K562 (cell line): ENCODE data around the gene NRXN2. TPM values are rescaled to one million over a fixed set of nuclear protein-coding genes. Genes with fewer than 3 reads are reported as not detected.

Experiments used
- ARID1B ChIP-seq: fragments of 450-650 bp; IDR thresholded peaks from 2 replicates; pipeline ENCODE4 v1.6.1; 2016; ENCODE audit warnings: antibody characterized with exemption, mild to moderate bottlenecking, inconsistent platforms
- CBFA2T2 ChIP-seq: fragments of 450-650 bp; conservative IDR thresholded peaks from 2 replicates; pipeline ENCODE4 v1.6.1; 2017; ENCODE audit warnings: mild to moderate bottlenecking
- ESRRA ChIP-seq: fragments of 450-650 bp; IDR thresholded peaks from 2 replicates; pipeline ENCODE4 v1.6.1; 2014; ENCODE audit warnings: low read depth, mild to moderate bottlenecking, moderate library complexity, borderline replicate concordance
- GATAD2A ChIP-seq: fragments of 450-650 bp; IDR thresholded peaks from 2 replicates; pipeline ENCODE4 v1.6.1; 2017
- HMGN3 ChIP-seq: IDR thresholded peaks from 2 replicates; pipeline ENCODE4 v1.6.1; 2011; ENCODE audit warnings: borderline replicate concordance, low read depth, mild to moderate bottlenecking, mixed read lengths, low read length; ENCODE audit not compliant: insufficient read length; ENCODE audit errors: extremely low read depth
- MYC ChIP-seq, 2 experiments: fragments of 250-450 bp in 1 of 2; sonication (Bioruptor Pico) in 1 of 2; IDR thresholded peaks; 2 replicates each; pipeline versions ENCODE4 v1.5.1 to v1.6.1; 2012 to 2021; ENCODE audit warnings: low read depth in 2 of 2, borderline replicate concordance in 1 of 2, improper control_type of control experiment in 1 of 2, low read length in 1 of 2, mild to moderate bottlenecking in 1 of 2, moderate library complexity in 1 of 2
- PCBP1 ChIP-seq: fragments of 200-400 bp; formaldehyde crosslinking; IDR thresholded peaks from 2 replicates; pipeline ENCODE4 v1.6.1; 2018; ENCODE audit warnings: mild to moderate bottlenecking, low read depth, low read length; ENCODE audit not compliant: poor library complexity, severe bottlenecking
- PHF21A ChIP-seq: fragments of 450-650 bp; IDR thresholded peaks from 2 replicates; pipeline ENCODE4 v1.6.1; 2017; ENCODE audit warnings: low read depth, borderline replicate concordance
- RBM17 ChIP-seq: fragments of 200-400 bp; formaldehyde crosslinking; IDR thresholded peaks from 2 replicates; pipeline ENCODE4 v1.6.1; 2017; ENCODE audit warnings: low read depth, mild to moderate bottlenecking, low read length, borderline replicate concordance
- RCOR1 ChIP-seq, 2 experiments: IDR thresholded peaks; 2 replicates each; pipeline ENCODE4 v1.6.1; 2012; ENCODE audit warnings: low read depth in 2 of 2, low read length in 2 of 2, borderline replicate concordance in 1 of 2, improper control_type of control experiment in 1 of 2
- SMARCE1 ChIP-seq: fragments of 450-650 bp; IDR thresholded peaks from 2 replicates; pipeline ENCODE4 v1.7.1; 2016; ENCODE audit warnings: mild to moderate bottlenecking
- TRIM24 ChIP-seq, 2 experiments: fragments of 450-650 bp; IDR thresholded peaks; 2 replicates each; pipeline ENCODE4 v1.6.1; 2016
- ZFX ChIP-seq: sonication (generic); formaldehyde crosslinking; IDR thresholded peaks from 2 replicates; pipeline ENCODE4 v1.8.0; 2022; ENCODE audit warnings: mild to moderate bottlenecking, missing genetic modification reagents, moderate library complexity
- ZNF12 ChIP-seq: sonication (generic); formaldehyde crosslinking; IDR thresholded peaks from 2 replicates; pipeline ENCODE4 v1.4.0; 2020; ENCODE audit warnings: mild to moderate bottlenecking, missing genetic modification reagents
- polyA plus RNA-seq, 8 experiments: library from polyadenylated mRNA; depleted of rRNA in 4 of 8; stranded (reverse) in 5 of 8; unstranded in 3 of 8; fragments of >200 nt; fragmentation: Nextera tagmentation in 2 of 8; fragmentation: Illumina TruSeq in 1 of 8; extraction: Ambion mirVana in 2 of 8; extraction: Trizol in 1 of 8; gene quantifications; 2 replicates each; pipeline versions ENCODE4 v1.2.1 to v1.2.3, GENCODE V29; 2011 to 2014; ENCODE audit warnings: inconsistent platforms in 1 of 8, missing spikeins in 1 of 8
- total RNA-seq, 7 experiments: library from RNA; depleted of rRNA in 6 of 7; stranded (reverse); fragments of >200 nt in 6 of 7; fragmentation: Illumina TruSeq in 2 of 7; extraction: Trizol in 2 of 7; gene quantifications; 2 replicates each; pipeline versions ENCODE4 v1.2.1 to v1.2.3, GENCODE V29; 2011 to 2021; ENCODE audit warnings: low replicate concordance in 1 of 7

NRXN2 gene
- total and polyA plus RNA-seq, 9 of the 15 experiments (the other 6 are each of a cell fraction or from before 2014, with no cell fraction given): 0.07 to 0.47 (median 0.15) TPM; not detected in 4

- TF ChIP-seq RBM17 (no peak), ARID1B (0 out of 2 replicates have a peak, but pooled peaks have one; percentile 36), PHF21A (peak; percentile 18; the same call in 1 of the 2 replicates), HMGN3 (peak; percentile 79), ZNF12 (CRISPR knock-in tag) (0 out of 2 replicates have a peak, but pooled peaks have one; percentile 49), MYC (IDR thresholded peaks at IDR 0.05; ENCODE audit: low read depth, low read length) (0 out of 2 replicates have a peak, but pooled peaks have one; percentile 21), MYC (CRISPR knock-in tag; IDR thresholded peaks at IDR 0.05; ENCODE audit: borderline replicate concordance, low read depth) (no peak), SMARCE1 (0 out of 2 replicates have a peak, but pooled peaks have one; percentile 40), PCBP1 (peak; percentile 42), ESRRA (peak; percentile 23; the same call in 1 of the 2 replicates), RCOR1 (IDR thresholded peaks at IDR 0.05; ENCODE audit: borderline replicate concordance in 1 of 2, low read depth in 2 of 2, low read length in 2 of 2) (0 out of 4 replicates have a peak, but pooled peaks of 1 of the 2 experiments have one; percentile 8), CBFA2T2 (0 out of 2 replicates have a peak, but pooled peaks have one; percentile 8), ZFX (peak; percentile 82), TRIM24 (IDR thresholded peaks at IDR 0.05) (0 out of 4 replicates have a peak, but pooled peaks of 1 of the 2 experiments have one; percentile 7), GATAD2A (peak; percentile 52; the same call in 1 of the 2 replicates)
- TF ChIP-seq, all 486 proteins: peak for 40
These were observed 22.2 kb upstream of the NRXN2 start (continued) for GRCh38 chr11:64745189-64745520.
